PC-9 (cell line): ENCODE data around the gene AKAP6. TPM values are rescaled to one million over a fixed set of nuclear protein-coding genes. Genes with fewer than 3 reads are reported as not detected.

Experiments
- BruUV-seq: library from RNA; stranded (reverse); fragments of 400-500 nt; replicated peaks from 2 replicates; lab custom pipeline; 2021; lab: Mats Ljungman, UMichigan
- CTCF ChIA-PET: fragments of 300-600 bp; sonication (Branson Sonifier 250); formaldehyde crosslinking; loops from one replicate; lab custom pipeline; 2022; ENCODE audit warnings: antibody characterized with exemption; lab: Charles Lee
- POLR2A ChIA-PET: fragments of 300-600 bp; sonication (Branson Sonifier 250); formaldehyde crosslinking; loops from one replicate; lab custom pipeline; 2022; ENCODE audit warnings: antibody characterized with exemption; ENCODE audit not compliant: unreplicated experiment; lab: Charles Lee
- DNase-seq, 2 experiments: peaks; one replicate each; pipeline versions ENCODE4 v3.0.0 to v3.0.0-alpha.2; 2015 to 2022; ENCODE audit warnings: mixed read lengths in 1 of 2
- H2AFZ ChIP-seq: fragments of 200-600 bp; sonication (generic); 2 replicates; pipeline ENCODE4 v1.8.1; 2017; ENCODE audit warnings: antibody characterized with exemption
- H3F3A ChIP-seq: fragments of 200-600 bp; sonication (generic); 2 replicates; pipeline ENCODE4 v1.8.1; 2017; ENCODE audit warnings: antibody characterized with exemption, mild to moderate bottlenecking, low read depth; ENCODE audit not compliant: insufficient read depth
- H3K27ac ChIP-seq: fragments of 200-600 bp; sonication (generic); 2 replicates; pipeline ENCODE4 v1.6.1; 2016; ENCODE audit warnings: mixed run types
- H3K27me3 ChIP-seq: fragments of 200-600 bp; sonication (generic); 2 replicates; pipeline ENCODE4 v1.6.1; 2016; ENCODE audit warnings: low read depth, mixed run types; ENCODE audit not compliant: insufficient read depth
- H3K36me3 ChIP-seq: fragments of 200-600 bp; sonication (generic); 2 replicates; pipeline ENCODE4 v1.6.1; 2016; ENCODE audit warnings: low read depth, mixed run types
- H3K4me1 ChIP-seq: fragments of 200-600 bp; sonication (generic); replicated peaks from 2 replicates; pipeline ENCODE4 v1.6.1; 2016; ENCODE audit warnings: mixed run types; ENCODE audit not compliant: insufficient read depth
- H3K4me2 ChIP-seq: fragments of 200-600 bp; sonication (generic); 2 replicates; pipeline ENCODE4 v1.6.1; 2017; ENCODE audit warnings: mixed run types
- H3K4me3 ChIP-seq: fragments of 200-600 bp; sonication (generic); 2 replicates; pipeline ENCODE4 v1.6.1; 2016; ENCODE audit warnings: mixed run types
- H3K79me2 ChIP-seq: fragments of 200-600 bp; sonication (generic); 2 replicates; pipeline ENCODE4 v1.6.1; 2017; ENCODE audit warnings: low read depth, mixed run types
- H3K9me2 ChIP-seq: fragments of 200-600 bp; sonication (generic); 2 replicates; pipeline ENCODE4 v1.8.1; 2017; ENCODE audit warnings: mild to moderate bottlenecking; ENCODE audit not compliant: insufficient read depth
- H3K9me3 ChIP-seq: fragments of 200-600 bp; sonication (generic); 2 replicates; pipeline ENCODE4 v1.8.1; 2016; ENCODE audit warnings: low read depth; ENCODE audit not compliant: insufficient read depth
- H4K20me1 ChIP-seq: fragments of 200-600 bp; sonication (generic); 2 replicates; pipeline ENCODE4 v1.8.1; 2017; ENCODE audit not compliant: insufficient read depth
- EZH2 ChIP-seq: fragments of 200-600 bp; sonication (generic); IDR thresholded peaks from 2 replicates; pipeline ENCODE4 v1.8.0; 2017; ENCODE audit warnings: antibody characterized with exemption, low read depth
- intact Hi-C: fragments of 100-400 bp; cut with micrococcal nuclease; formaldehyde crosslinking; loops from one replicate; pipeline ENCODE4 v1.10.0; 2022; ENCODE audit not compliant: unreplicated experiment
- total RNA-seq: library from RNA; stranded (reverse); gene quantifications from 2 replicates; pipeline ENCODE4 v1.2.3, GENCODE V29; 2021
- TF ChIP-seq, protein P1 (sequence below): fragments of 200-600 bp; sonication (generic); conservative IDR thresholded peaks from 2 replicates; pipeline ENCODE4 v1.6.1; 2017; ENCODE audit warnings: mixed run types, antibody characterized with exemption, mild to moderate bottlenecking, moderate library complexity

The AKAP6 gene
- total RNA-seq, 1 experiment from 2014 or later = 2.8 TPM

DNA sequence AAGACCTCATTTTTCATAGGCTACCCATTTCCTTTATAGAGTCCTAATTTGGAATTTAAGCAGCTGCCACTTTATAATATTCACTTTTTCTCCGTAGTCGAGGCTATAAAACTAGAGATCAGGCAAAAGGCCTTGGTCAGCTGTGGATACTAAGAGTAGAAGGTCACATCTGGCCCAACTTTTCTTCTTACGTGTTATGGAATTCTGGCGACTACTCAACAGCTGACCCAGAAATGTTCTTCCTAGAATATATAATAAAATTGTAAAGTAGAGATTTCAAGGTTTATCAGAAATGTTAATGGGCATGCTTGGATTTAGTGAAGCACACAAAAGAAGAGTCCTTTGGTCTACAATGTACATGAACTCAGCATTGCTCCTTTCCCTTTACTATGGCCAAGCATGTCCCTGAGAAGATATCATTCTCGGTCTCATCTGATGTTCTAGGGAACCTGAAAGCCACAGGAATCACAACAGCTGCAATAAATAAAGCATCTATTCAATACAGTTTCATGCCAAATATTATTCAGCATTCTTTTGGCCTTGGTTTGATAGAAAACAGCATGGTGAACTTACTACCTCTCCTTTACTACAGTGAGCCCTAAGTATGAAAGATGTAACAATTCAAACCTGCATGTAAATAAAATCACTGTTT is 348.2 kb downstream of the AKAP6 start:
- Histone ChIP-seq H3K4me3 (no peak overlapping the region), H3K27me3 (no peaks in the 10 kb centered on the region), H3K36me3 (no peaks in the 10 kb centered on the region), H3K4me2 (no peak overlapping the region), H2AFZ (no peak overlapping the region), H3F3A (no peaks in the 10 kb centered on the region), H3K79me2 (no peaks in the 10 kb centered on the region), H3K9me2 (no peaks in the 10 kb centered on the region), H3K9me3 (no peaks in the 10 kb centered on the region), H4K20me1 (no peaks in the 10 kb centered on the region), H3K27ac (no peak overlapping the region), H3K4me1 (no peaks in the 10 kb centered on the region)
- DNase-seq = no peak
- POLR2A ChIA-PET = no interaction called here
- CTCF ChIA-PET = no interaction called here
- BruUV-seq = no TSS peak
- TF ChIP-seq EZH2 = no peak
- TF ChIP-seq, protein P1, sequence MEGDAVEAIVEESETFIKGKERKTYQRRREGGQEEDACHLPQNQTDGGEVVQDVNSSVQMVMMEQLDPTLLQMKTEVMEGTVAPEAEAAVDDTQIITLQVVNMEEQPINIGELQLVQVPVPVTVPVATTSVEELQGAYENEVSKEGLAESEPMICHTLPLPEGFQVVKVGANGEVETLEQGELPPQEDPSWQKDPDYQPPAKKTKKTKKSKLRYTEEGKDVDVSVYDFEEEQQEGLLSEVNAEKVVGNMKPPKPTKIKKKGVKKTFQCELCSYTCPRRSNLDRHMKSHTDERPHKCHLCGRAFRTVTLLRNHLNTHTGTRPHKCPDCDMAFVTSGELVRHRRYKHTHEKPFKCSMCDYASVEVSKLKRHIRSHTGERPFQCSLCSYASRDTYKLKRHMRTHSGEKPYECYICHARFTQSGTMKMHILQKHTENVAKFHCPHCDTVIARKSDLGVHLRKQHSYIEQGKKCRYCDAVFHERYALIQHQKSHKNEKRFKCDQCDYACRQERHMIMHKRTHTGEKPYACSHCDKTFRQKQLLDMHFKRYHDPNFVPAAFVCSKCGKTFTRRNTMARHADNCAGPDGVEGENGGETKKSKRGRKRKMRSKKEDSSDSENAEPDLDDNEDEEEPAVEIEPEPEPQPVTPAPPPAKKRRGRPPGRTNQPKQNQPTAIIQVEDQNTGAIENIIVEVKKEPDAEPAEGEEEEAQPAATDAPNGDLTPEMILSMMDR = no peak
- intact Hi-C loops = no loop called here

DNA sequence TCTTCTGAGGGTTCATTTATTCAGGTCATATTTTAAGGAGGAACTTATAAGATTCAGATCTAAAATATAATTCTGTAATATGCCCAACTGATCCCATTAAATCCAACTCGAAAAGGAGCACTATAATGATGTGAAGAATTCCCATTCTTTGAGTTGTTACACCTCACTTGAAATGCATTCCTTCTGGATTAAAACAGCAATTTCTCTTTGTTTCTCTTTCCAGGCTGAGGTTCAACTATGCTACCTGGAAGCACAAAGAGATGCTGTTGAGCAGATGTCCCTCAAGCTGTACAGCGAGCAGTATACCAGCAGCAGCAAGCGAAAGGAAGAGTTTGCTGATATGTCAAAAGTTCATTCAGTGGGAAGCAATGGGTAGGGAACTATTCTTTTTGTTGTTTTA is 349.0 kb downstream of the AKAP6 start:
- no peaks in the 10 kb centered on the region for H4K20me1 ChIP-seq
- intact Hi-C loops = no loop called here
- H3K36me3 ChIP-seq = no peaks in the 10 kb centered on the region
- H3K9me3 ChIP-seq = no peaks in the 10 kb centered on the region
- BruUV-seq = no TSS peak
- H3K9me2 ChIP-seq = no peaks in the 10 kb centered on the region
- H3K4me2 ChIP-seq = no peak overlapping the region
- CTCF ChIA-PET = no interaction called here
- H3K4me3 ChIP-seq = no peak overlapping the region
- no peaks in the 10 kb centered on the region for H3K4me1 ChIP-seq
- DNase-seq = no peak
- H3F3A ChIP-seq = no peaks in the 10 kb centered on the region
- no peak overlapping the region for H3K27ac ChIP-seq
- no peaks in the 10 kb centered on the region for H3K27me3 ChIP-seq
- TF ChIP-seq, protein P1 = no peak
- TF ChIP-seq EZH2 = no peak
- POLR2A ChIA-PET = no interaction called here
- H2AFZ ChIP-seq = no peak overlapping the region
- no peaks in the 10 kb centered on the region for H3K79me2 ChIP-seq

DNA sequence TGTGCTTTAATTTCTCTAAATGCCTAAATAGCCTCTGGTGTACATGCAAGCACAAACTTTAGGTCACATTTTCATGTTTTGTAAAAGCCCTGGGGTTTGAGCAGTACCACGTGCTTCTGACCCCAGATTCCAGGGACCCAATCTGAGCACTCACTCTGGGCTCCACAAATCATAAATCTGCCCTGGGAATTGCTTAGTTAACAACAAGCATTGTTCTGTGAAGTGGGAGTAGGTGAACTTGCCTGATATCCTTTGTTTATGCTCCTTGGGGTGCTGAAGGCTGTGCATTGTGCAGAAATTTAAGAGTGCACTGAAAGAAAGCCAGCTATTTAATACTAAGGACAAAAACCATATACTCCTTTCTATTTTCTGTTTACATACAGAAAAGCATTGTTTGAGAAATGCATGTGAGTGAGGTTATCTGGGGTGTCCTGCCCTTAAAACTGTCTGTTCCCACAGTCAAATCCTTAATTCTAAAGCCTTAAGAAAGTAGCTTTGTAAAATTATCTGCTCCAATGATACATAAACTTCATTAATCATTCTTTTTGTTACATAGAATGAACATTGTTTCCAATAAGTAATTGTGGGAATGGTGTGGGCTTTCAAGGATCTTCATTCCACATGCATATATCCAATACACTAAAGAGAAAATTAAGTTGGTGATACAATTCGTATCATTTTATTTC is 351.0 kb downstream of the AKAP6 start:
- CTCF ChIA-PET = interaction anchor here (0.6 kb wide), 1 partner anchor 28 kb away, joined by 3 read pairs; no protein-coding TSS in a partner anchor
- BruUV-seq = no TSS peak

More for the DNA sequence above, 351.0 kb downstream of the AKAP6 start:
- Histone ChIP-seq H3K9me3 (no peaks in the 10 kb centered on the region), H3K4me3 (no peak overlapping the region), H3K36me3 (no peaks in the 10 kb centered on the region), H2AFZ (no peak overlapping the region), H3K27ac (no peak overlapping the region), H3K4me1 (no peaks in the 10 kb centered on the region), H3F3A (no peaks in the 10 kb centered on the region), H3K79me2 (no peaks in the 10 kb centered on the region), H4K20me1 (no peaks in the 10 kb centered on the region), H3K4me2 (no peak overlapping the region), H3K9me2 (no peaks in the 10 kb centered on the region), H3K27me3 (no peaks in the 10 kb centered on the region)
- POLR2A ChIA-PET = no interaction called here
- no peak for DNase-seq
- TF ChIP-seq, protein P1 = no peak
- no peak for TF ChIP-seq EZH2
- intact Hi-C loops = no loop called here
